K562 (cell line): ENCODE results near the gene ZCWPW1. TPM values are rescaled to one million over a fixed set of nuclear protein-coding genes. Genes with fewer than 3 reads are reported as not detected.

Source experiments
- BRCA1 ChIP-seq, 2 experiments: fragments of 450-650 bp in 1 of 2; sonication (generic) in 1 of 2; formaldehyde crosslinking in 1 of 2; IDR thresholded peaks; 2 replicates each; pipeline versions ENCODE4 v1.5.0 to v1.6.1; 2017 to 2020; ENCODE audit warnings: mild to moderate bottlenecking in 1 of 2, missing genetic modification reagents in 1 of 2
- CBFA2T2 ChIP-seq: fragments of 450-650 bp; conservative IDR thresholded peaks from 2 replicates; pipeline ENCODE4 v1.6.1; 2017; ENCODE audit warnings: mild to moderate bottlenecking
- CTCF ChIP-seq, 3 experiments: IDR thresholded peaks in 2 of 3; conservative IDR thresholded peaks in 1 of 3; 2 replicates each; pipeline ENCODE4 v1.5.1; 2011 to 2012; ENCODE audit warnings: low read length in 3 of 3, mild to moderate bottlenecking in 3 of 3, control low read depth in 2 of 3, improper control_type of control experiment in 1 of 3, inconsistent platforms in 1 of 3, low read depth in 1 of 3, mixed read lengths in 1 of 3, moderate library complexity in 1 of 3; ENCODE audit not compliant: insufficient read depth in 2 of 3
- ELK1 ChIP-seq: sonication (generic); formaldehyde crosslinking; IDR thresholded peaks from 2 replicates; pipeline ENCODE4 v1.8.1; 2022; ENCODE audit warnings: missing genetic modification reagents
- HCFC1 ChIP-seq: IDR thresholded peaks from 2 replicates; pipeline ENCODE4 v1.6.1; 2012; ENCODE audit warnings: low read depth, low read length, improper control_type of control experiment
- HDAC8 ChIP-seq: fragments of 450-650 bp; IDR thresholded peaks from 2 replicates; pipeline ENCODE4 v1.6.1; 2016; ENCODE audit warnings: mild to moderate bottlenecking, missing genetic modification characterization, moderate library complexity, missing compliant biosample characterization
- HNRNPLL ChIP-seq: fragments of 200-400 bp; formaldehyde crosslinking; IDR thresholded peaks from 2 replicates; pipeline ENCODE4 v1.6.1; 2017; ENCODE audit warnings: low read length, low read depth, mild to moderate bottlenecking; ENCODE audit not compliant: poor library complexity, severe bottlenecking
- HNRNPUL1 ChIP-seq: fragments of 200-400 bp; formaldehyde crosslinking; IDR thresholded peaks from 2 replicates; pipeline ENCODE4 v1.6.1; 2017; ENCODE audit warnings: low read length
- MBD2 ChIP-seq: sonication (generic); IDR thresholded peaks from 2 replicates; pipeline ENCODE4 v1.6.1; 2016; ENCODE audit warnings: low read depth, borderline replicate concordance
- MTF1 ChIP-seq: fragments of 250-450 bp; sonication (Bioruptor Pico); IDR thresholded peaks from 2 replicates; pipeline ENCODE4 v1.9.0; 2021; ENCODE audit warnings: moderate library complexity, mild to moderate bottlenecking, inconsistent platforms, borderline replicate concordance
- NCOA6 ChIP-seq: fragments of 450-650 bp; IDR thresholded peaks from 2 replicates; pipeline ENCODE4 v1.6.1; 2017; ENCODE audit warnings: mild to moderate bottlenecking
- PHB ChIP-seq: fragments of 250-450 bp; sonication (Bioruptor Pico); IDR thresholded peaks from 2 replicates; pipeline ENCODE4 v1.5.0; 2021
- POLR2AphosphoS5 ChIP-seq: IDR thresholded peaks from 2 replicates; pipeline ENCODE4 v1.6.1; 2011; ENCODE audit warnings: mild to moderate bottlenecking, low read depth, low read length, moderate library complexity; ENCODE audit not compliant: control insufficient read depth, insufficient read depth
- SUPT5H ChIP-seq: fragments of 450-650 bp; IDR thresholded peaks from 2 replicates; pipeline ENCODE4 v1.6.1; 2016
- TAF7 ChIP-seq: fragments of 450-650 bp; IDR thresholded peaks from 2 replicates; pipeline ENCODE4 v1.6.1; 2016; ENCODE audit warnings: missing genetic modification characterization, missing compliant biosample characterization
- TCFL5 ChIP-seq: fragments of 250-450 bp; sonication (Bioruptor Pico); conservative IDR thresholded peaks from 2 replicates; pipeline ENCODE4 v1.6.1; 2021; ENCODE audit warnings: mild to moderate bottlenecking, moderate library complexity, matching md5 sums
- UBTF ChIP-seq, 2 experiments: IDR thresholded peaks; 2 replicates each; pipeline ENCODE4 v1.6.1; 2012; ENCODE audit warnings: improper control_type of control experiment in 2 of 2, low read depth in 2 of 2, low read length in 2 of 2, borderline replicate concordance in 1 of 2
- ZNF121 ChIP-seq: sonication (generic); formaldehyde crosslinking; conservative IDR thresholded peaks from 2 replicates; pipeline ENCODE4 v1.8.0; 2022; ENCODE audit warnings: missing genetic modification reagents
- ZNF785 ChIP-seq: fragments of 250-450 bp; sonication (Bioruptor Pico); IDR thresholded peaks from 2 replicates; pipeline ENCODE4 v1.4.0; 2020; ENCODE audit warnings: mild to moderate bottlenecking
- polyA plus RNA-seq, 8 experiments: library from polyadenylated mRNA; depleted of rRNA in 4 of 8; stranded (reverse) in 5 of 8; unstranded in 3 of 8; fragments of >200 nt; fragmentation: Nextera tagmentation in 2 of 8; fragmentation: Illumina TruSeq in 1 of 8; extraction: Ambion mirVana in 2 of 8; extraction: Trizol in 1 of 8; gene quantifications; 2 replicates each; pipeline versions ENCODE4 v1.2.1 to v1.2.3, GENCODE V29; 2011 to 2014; ENCODE audit warnings: inconsistent platforms in 1 of 8, missing spikeins in 1 of 8
- total RNA-seq, 7 experiments: library from RNA; depleted of rRNA in 6 of 7; stranded (reverse); fragments of >200 nt in 6 of 7; fragmentation: Illumina TruSeq in 2 of 7; extraction: Trizol in 2 of 7; gene quantifications; 2 replicates each; pipeline versions ENCODE4 v1.2.1 to v1.2.3, GENCODE V29; 2011 to 2021; ENCODE audit warnings: low replicate concordance in 1 of 7
- TF ChIP-seq, protein P1 (sequence below): fragments of 450-650 bp; IDR thresholded peaks from 2 replicates; pipeline ENCODE4 v1.6.1; 2017; ENCODE audit warnings: mild to moderate bottlenecking, moderate library complexity

ZCWPW1 gene
- total and polyA plus RNA-seq, 9 of the 15 experiments (the other 6 are each of a cell fraction or from before 2014, with no cell fraction given): 0.18 to 1.7 (median 1.2) TPM

DNA sequence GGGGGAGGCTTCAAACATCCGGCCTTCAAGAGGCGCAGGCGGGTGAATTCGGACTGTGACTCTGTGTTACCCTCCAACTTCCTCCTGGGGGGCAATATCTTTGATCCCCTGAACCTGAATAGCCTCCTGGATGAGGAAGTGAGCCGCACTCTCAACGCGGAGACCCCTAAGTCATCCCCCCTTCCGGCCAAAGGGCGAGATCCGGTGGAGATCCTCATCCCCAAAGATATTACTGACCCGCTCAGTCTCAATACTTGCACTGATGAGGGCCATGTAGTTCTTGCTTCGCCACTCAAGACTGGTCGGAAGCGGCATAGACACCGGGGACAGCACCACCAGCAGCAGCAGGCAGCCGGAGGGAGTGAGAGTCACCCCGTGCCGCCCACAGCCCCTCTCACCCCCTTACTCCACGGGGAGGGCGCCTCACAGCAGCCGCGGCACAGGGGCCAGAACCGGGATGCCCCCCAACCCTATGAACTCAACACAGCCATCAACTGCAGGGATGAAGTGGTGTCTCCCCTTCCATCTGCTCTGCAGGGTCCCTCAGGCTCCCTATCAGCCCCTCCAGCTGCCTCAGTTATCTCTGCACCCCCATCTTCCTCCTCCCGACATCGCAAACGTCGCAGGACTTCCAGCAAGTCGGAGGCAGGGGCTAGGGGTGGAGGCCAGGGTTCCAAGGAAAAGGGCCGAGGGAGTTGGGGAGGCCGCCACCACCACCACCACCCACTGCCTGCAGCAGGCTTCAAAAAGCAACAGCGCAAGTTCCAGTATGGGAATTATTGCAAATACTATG is 2.2 kb upstream of the ZCWPW1 start (continued):
- TF ChIP-seq PHB (CRISPR knock-in tag) (no peak), ELK1 (CRISPR knock-in tag) (no peak), HNRNPLL (no peak), CBFA2T2 (0 out of 2 replicates have a peak, but pooled peaks have one; percentile 46), MTF1 (no peak), HCFC1 (0 out of 2 replicates have a peak, but pooled peaks have one; percentile 3), SUPT5H (no peak; the same call in 1 of the 2 replicates), POLR2AphosphoS5 (peak; percentile 41), ZNF121 (CRISPR knock-in tag) (no peak), TCFL5 (CRISPR knock-in tag) (no peak), TAF7 (tag) (no peak), NCOA6 (no peak), HDAC8 (no peak), MBD2 (no peak), UBTF (IDR thresholded peaks at IDR 0.05; ENCODE audit: borderline replicate concordance in 1 of 2, low read depth in 2 of 2, low read length in 2 of 2) (0 out of 4 replicates have a peak, but pooled peaks of 1 of the 2 experiments have one; percentile 56), HNRNPUL1 (peak; percentile 70; the same call in 1 of the 2 replicates), BRCA1 (IDR thresholded peaks at IDR 0.05) (no peak), BRCA1 (CRISPR knock-in tag; IDR thresholded peaks at IDR 0.05) (no peak), CTCF (IDR thresholded peaks at IDR 0.05 in 2 of 3, conservative IDR thresholded peaks at IDR 0.05 in 1 of 3; ENCODE audit: insufficient read depth in 2 of 3, low read depth in 1 of 3, low read length in 3 of 3) (no peak), ZNF785 (no peak)
- TF ChIP-seq, protein P1, sequence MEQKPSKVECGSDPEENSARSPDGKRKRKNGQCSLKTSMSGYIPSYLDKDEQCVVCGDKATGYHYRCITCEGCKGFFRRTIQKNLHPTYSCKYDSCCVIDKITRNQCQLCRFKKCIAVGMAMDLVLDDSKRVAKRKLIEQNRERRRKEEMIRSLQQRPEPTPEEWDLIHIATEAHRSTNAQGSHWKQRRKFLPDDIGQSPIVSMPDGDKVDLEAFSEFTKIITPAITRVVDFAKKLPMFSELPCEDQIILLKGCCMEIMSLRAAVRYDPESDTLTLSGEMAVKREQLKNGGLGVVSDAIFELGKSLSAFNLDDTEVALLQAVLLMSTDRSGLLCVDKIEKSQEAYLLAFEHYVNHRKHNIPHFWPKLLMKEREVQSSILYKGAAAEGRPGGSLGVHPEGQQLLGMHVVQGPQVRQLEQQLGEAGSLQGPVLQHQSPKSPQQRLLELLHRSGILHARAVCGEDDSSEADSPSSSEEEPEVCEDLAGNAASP: no peak
